ENCODE measurements around the gene CACNA1C. TPM values are rescaled to one million over a fixed set of nuclear protein-coding genes. Genes with fewer than 3 reads are reported as not detected.

CACNA1C gene
- total and polyA plus RNA-seq, 5 donors from 2014 or later = 0.02 to 0.14 (median 0.10) TPM

- ATAC-seq (ENCODE audit: low read depth in 2 of 2) = no peak
- Mint-ChIP-seq H3K27ac (no peak overlapping the region), H3K4me1 (no peaks in the 10 kb centered on the region), H3K27me3 (peaks cover 8% of the 10 kb centered on the region), H3K36me3 (no peaks in the 10 kb centered on the region), H3K9me3 (no peaks in the 10 kb centered on the region), H3K4me3 (no peak overlapping the region)
- no peaks in the 10 kb centered on the region for H3K36me3 ChIP-seq (ENCODE audit: control insufficient read depth, insufficient read depth, low read length)
- H3K27me3 ChIP-seq (ENCODE audit: control insufficient read depth, insufficient read depth, low read length) = no peaks in the 10 kb centered on the region
- H3K4me3 ChIP-seq (ENCODE audit: low read depth, low read length) = no peak overlapping the region
- H3K27ac ChIP-seq (ENCODE audit: insufficient read depth, low read length, poor library complexity, severe bottlenecking) = no peak overlapping the region
- DNase-seq = no peak
- no peaks in the 10 kb centered on the region for H3K4me1 ChIP-seq (ENCODE audit: control insufficient read depth, insufficient read depth, low read length, poor library complexity, severe bottlenecking)
- H3K9me3 ChIP-seq (ENCODE audit: control insufficient read depth in 2 of 2, low read length in 2 of 2) = no peaks in the 10 kb centered on the region
These were observed 286.2 kb downstream of the CACNA1C start for GRCh38 chr12:2338991-2339431.

- Mint-ChIP-seq H3K27ac (no peak overlapping the region), H3K36me3 (no peaks in the 10 kb centered on the region), H3K9me3 (no peaks in the 10 kb centered on the region), H3K4me3 (no peak overlapping the region), H3K4me1 (no peaks in the 10 kb centered on the region), H3K27me3 (peaks cover 6% of the 10 kb centered on the region)
- H3K9me3 ChIP-seq (ENCODE audit: control insufficient read depth in 2 of 2, low read length in 2 of 2) = no peaks in the 10 kb centered on the region
- ATAC-seq (ENCODE audit: low read depth in 2 of 2) (no peak), DNase-seq (no peak)
- no peaks in the 10 kb centered on the region for H3K27me3 ChIP-seq (ENCODE audit: control insufficient read depth, insufficient read depth, low read length)
- H3K36me3 ChIP-seq (ENCODE audit: control insufficient read depth, insufficient read depth, low read length) = no peaks in the 10 kb centered on the region
- no peak overlapping the region for H3K4me3 ChIP-seq (ENCODE audit: low read depth, low read length)
- H3K27ac ChIP-seq (ENCODE audit: insufficient read depth, low read length, poor library complexity, severe bottlenecking) = no peak overlapping the region
- no peaks in the 10 kb centered on the region for H3K4me1 ChIP-seq (ENCODE audit: control insufficient read depth, insufficient read depth, low read length, poor library complexity, severe bottlenecking)
These were observed 288.4 kb downstream of the CACNA1C start for GRCh38 chr12:2341051-2341751.

- Histone ChIP-seq H3K9me3 (ENCODE audit: control insufficient read depth in 2 of 2, low read length in 2 of 2) (no peaks in the 10 kb centered on the region), H3K27me3 (ENCODE audit: control insufficient read depth, insufficient read depth, low read length) (no peaks in the 10 kb centered on the region), H3K4me1 (ENCODE audit: control insufficient read depth, insufficient read depth, low read length, poor library complexity, severe bottlenecking) (no peaks in the 10 kb centered on the region), H3K4me3 (ENCODE audit: low read depth, low read length) (no peak overlapping the region), H3K27ac (ENCODE audit: insufficient read depth, low read length, poor library complexity, severe bottlenecking) (no peak overlapping the region), H3K36me3 (ENCODE audit: control insufficient read depth, insufficient read depth, low read length) (no peaks in the 10 kb centered on the region)
- ATAC-seq (ENCODE audit: low read depth in 2 of 2) (no peak), DNase-seq (no peak)
- Mint-ChIP-seq H3K27me3 (peaks cover 6% of the 10 kb centered on the region), H3K9me3 (no peaks in the 10 kb centered on the region), H3K4me3 (no peak overlapping the region), H3K27ac (no peak overlapping the region), H3K4me1 (no peaks in the 10 kb centered on the region), H3K36me3 (no peaks in the 10 kb centered on the region)
These were observed 289.1 kb downstream of the CACNA1C start for GRCh38 chr12:2341871-2342270.

- Histone ChIP-seq H3K27me3 (ENCODE audit: control insufficient read depth, insufficient read depth, low read length) (no peaks in the 10 kb centered on the region), H3K9me3 (ENCODE audit: control insufficient read depth in 2 of 2, low read length in 2 of 2) (no peaks in the 10 kb centered on the region), H3K27ac (ENCODE audit: insufficient read depth, low read length, poor library complexity, severe bottlenecking) (no peak overlapping the region), H3K4me3 (ENCODE audit: low read depth, low read length) (no peak overlapping the region), H3K36me3 (ENCODE audit: control insufficient read depth, insufficient read depth, low read length) (no peaks in the 10 kb centered on the region), H3K4me1 (ENCODE audit: control insufficient read depth, insufficient read depth, low read length, poor library complexity, severe bottlenecking) (no peaks in the 10 kb centered on the region)
- no peak overlapping the region for H3K4me3 Mint-ChIP-seq
- ATAC-seq (ENCODE audit: low read depth in 2 of 2) = no peak
- DNase-seq = no peak
- H3K4me1 Mint-ChIP-seq = no peaks in the 10 kb centered on the region
- H3K9me3 Mint-ChIP-seq = no peaks in the 10 kb centered on the region
- peaks cover 15% of the 10 kb centered on the region for H3K27me3 Mint-ChIP-seq
- H3K36me3 Mint-ChIP-seq = no peaks in the 10 kb centered on the region
- H3K27ac Mint-ChIP-seq = no peak overlapping the region
These were observed 290.9 kb downstream of the CACNA1C start for GRCh38 chr12:2343681-2344080.

- Histone ChIP-seq H3K4me1 (ENCODE audit: control insufficient read depth, insufficient read depth, low read length, poor library complexity, severe bottlenecking) (no peaks in the 10 kb centered on the region), H3K27ac (ENCODE audit: insufficient read depth, low read length, poor library complexity, severe bottlenecking) (no peak overlapping the region), H3K36me3 (ENCODE audit: control insufficient read depth, insufficient read depth, low read length) (no peaks in the 10 kb centered on the region), H3K9me3 (ENCODE audit: control insufficient read depth in 2 of 2, low read length in 2 of 2) (no peaks in the 10 kb centered on the region), H3K27me3 (ENCODE audit: control insufficient read depth, insufficient read depth, low read length) (no peaks in the 10 kb centered on the region), H3K4me3 (ENCODE audit: low read depth, low read length) (no peak overlapping the region)
- Mint-ChIP-seq H3K36me3 (no peaks in the 10 kb centered on the region), H3K4me3 (no peak overlapping the region), H3K27ac (no peak overlapping the region), H3K9me3 (no peaks in the 10 kb centered on the region), H3K4me1 (no peaks in the 10 kb centered on the region), H3K27me3 (peaks cover 20% of the 10 kb centered on the region)
- DNase-seq (no peak), ATAC-seq (ENCODE audit: low read depth in 2 of 2) (no peak)
These were observed 291.7 kb downstream of the CACNA1C start for GRCh38 chr12:2344476-2344875.

GRCh38 chr12:2344885-2345284 is 292.1 kb downstream of the CACNA1C start:
- peaks cover 0 to 2% (median 0%) of the 10 kb centered on the region in 7 donors for H3K9me3 Mint-ChIP-seq
- H3K27ac Mint-ChIP-seq = no peak overlapping the region
- H3K4me1 Mint-ChIP-seq = no peaks in the 10 kb centered on the region
- no peaks in the 10 kb centered on the region for H3K27me3 ChIP-seq (ENCODE audit: control insufficient read depth, insufficient read depth, low read length)
- no peak for ATAC-seq (ENCODE audit: low read depth in 2 of 2)
- no peaks in the 10 kb centered on the region for H3K4me1 ChIP-seq (ENCODE audit: control insufficient read depth, insufficient read depth, low read length, poor library complexity, severe bottlenecking)
- H3K4me3 ChIP-seq (ENCODE audit: low read depth, low read length) = no peak overlapping the region
- no peak overlapping the region for H3K4me3 Mint-ChIP-seq
- H3K27me3 Mint-ChIP-seq = peaks cover 20% of the 10 kb centered on the region
- DNase-seq = no peak
- no peak overlapping the region for H3K27ac ChIP-seq (ENCODE audit: insufficient read depth, low read length, poor library complexity, severe bottlenecking)
- no peaks in the 10 kb centered on the region for H3K36me3 ChIP-seq (ENCODE audit: control insufficient read depth, insufficient read depth, low read length)
- H3K36me3 Mint-ChIP-seq = no peaks in the 10 kb centered on the region
- no peaks in the 10 kb centered on the region for H3K9me3 ChIP-seq (ENCODE audit: control insufficient read depth in 2 of 2, low read length in 2 of 2)

GRCh38 chr12:2345902-2346301 is 293.1 kb downstream of the CACNA1C start:
- H3K36me3 Mint-ChIP-seq = no peaks in the 10 kb centered on the region
- H3K27me3 Mint-ChIP-seq = peaks cover 19% of the 10 kb centered on the region
- H3K36me3 ChIP-seq (ENCODE audit: control insufficient read depth, insufficient read depth, low read length) = no peaks in the 10 kb centered on the region
- no peaks in the 10 kb centered on the region for H3K27me3 ChIP-seq (ENCODE audit: control insufficient read depth, insufficient read depth, low read length)
- H3K4me3 ChIP-seq (ENCODE audit: low read depth, low read length) = no peak overlapping the region
- no peak overlapping the region for H3K27ac ChIP-seq (ENCODE audit: insufficient read depth, low read length, poor library complexity, severe bottlenecking)
- DNase-seq = no peak
- H3K9me3 ChIP-seq (ENCODE audit: control insufficient read depth in 2 of 2, low read length in 2 of 2) = no peaks in the 10 kb centered on the region
- no peak overlapping the region for H3K4me3 Mint-ChIP-seq
- H3K9me3 Mint-ChIP-seq = peaks cover 0 to 2% (median 0%) of the 10 kb centered on the region in 7 donors
- no peak for ATAC-seq (ENCODE audit: low read depth in 2 of 2)
- H3K27ac Mint-ChIP-seq = no peak overlapping the region
- H3K4me1 ChIP-seq (ENCODE audit: control insufficient read depth, insufficient read depth, low read length, poor library complexity, severe bottlenecking) = no peaks in the 10 kb centered on the region
- no peaks in the 10 kb centered on the region for H3K4me1 Mint-ChIP-seq

- Histone ChIP-seq H3K9me3 (ENCODE audit: control insufficient read depth in 2 of 2, low read length in 2 of 2) (no peaks in the 10 kb centered on the region), H3K27ac (ENCODE audit: insufficient read depth, low read length, poor library complexity, severe bottlenecking) (no peak overlapping the region), H3K27me3 (ENCODE audit: control insufficient read depth, insufficient read depth, low read length) (no peaks in the 10 kb centered on the region), H3K4me1 (ENCODE audit: control insufficient read depth, insufficient read depth, low read length, poor library complexity, severe bottlenecking) (no peaks in the 10 kb centered on the region), H3K36me3 (ENCODE audit: control insufficient read depth, insufficient read depth, low read length) (no peaks in the 10 kb centered on the region), H3K4me3 (ENCODE audit: low read depth, low read length) (no peak overlapping the region)
- Mint-ChIP-seq H3K27me3 (peaks cover 16% of the 10 kb centered on the region), H3K36me3 (no peaks in the 10 kb centered on the region), H3K9me3 (peaks cover 0 to 2% (median 0%) of the 10 kb centered on the region in 7 donors), H3K4me1 (no peaks in the 10 kb centered on the region), H3K4me3 (no peak overlapping the region), H3K27ac (no peak overlapping the region)
- no peak for DNase-seq
- no peak for ATAC-seq (ENCODE audit: low read depth in 2 of 2)
These were observed 293.6 kb downstream of the CACNA1C start for GRCh38 chr12:2346416-2346815.
